MM.1S (cell line): ENCODE results near the gene LAYN.

Source experiments
- DNase-seq: peaks from one replicate; pipeline ENCODE4 v3.0.0-alpha.2; 2015
- H2AFZ ChIP-seq: fragments of 300-600 bp; sonication (generic); 2 replicates; pipeline ENCODE4 v1.6.0; 2016; ENCODE audit warnings: antibody characterized with exemption, low read length
- H3F3A ChIP-seq: fragments of 300-600 bp; sonication (generic); 2 replicates; pipeline ENCODE4 v1.6.1; 2016; ENCODE audit warnings: mild to moderate bottlenecking, antibody characterized with exemption, low read length, moderate library complexity, mixed read lengths; ENCODE audit not compliant: insufficient read depth
- H3K27ac ChIP-seq: fragments of 300-600 bp; sonication (generic); 2 replicates; pipeline ENCODE4 v1.5.1; 2016; ENCODE audit warnings: mild to moderate bottlenecking, low read length
- H3K27me3 ChIP-seq: fragments of 300-600 bp; sonication (generic); replicated peaks from 2 replicates; pipeline ENCODE4 v1.6.0; 2016; ENCODE audit warnings: low read length; ENCODE audit not compliant: insufficient read depth
- H3K36me3 ChIP-seq: fragments of 300-600 bp; sonication (generic); replicated peaks from 2 replicates; pipeline ENCODE4 v1.6.1; 2016; ENCODE audit warnings: mild to moderate bottlenecking, low read length, mixed read lengths; ENCODE audit not compliant: insufficient read depth
- H3K4me1 ChIP-seq: fragments of 300-600 bp; sonication (generic); 2 replicates; pipeline ENCODE4 v1.6.1; 2016; ENCODE audit warnings: low read length, mixed read lengths
- H3K4me2 ChIP-seq: fragments of 300-600 bp; sonication (generic); 2 replicates; pipeline ENCODE4 v1.6.0; 2016; ENCODE audit warnings: low read depth, low read length
- H3K4me3 ChIP-seq: fragments of 300-600 bp; sonication (generic); 2 replicates; pipeline ENCODE4 v1.5.1; 2016; ENCODE audit warnings: low read length, mixed read lengths
- H3K79me2 ChIP-seq: fragments of 300-600 bp; sonication (generic); 2 replicates; pipeline ENCODE4 v1.6.1; 2016; ENCODE audit warnings: mixed run types, low read length, mixed read lengths
- H3K9ac ChIP-seq: fragments of 300-600 bp; sonication (generic); 2 replicates; pipeline ENCODE4 v1.6.1; 2016; ENCODE audit warnings: low read length, mixed read lengths
- H3K9me2 ChIP-seq: fragments of 300-600 bp; sonication (generic); replicated peaks from 2 replicates; pipeline ENCODE4 v1.6.1; 2016; ENCODE audit warnings: mild to moderate bottlenecking, low read length, mixed read lengths; ENCODE audit not compliant: insufficient read depth
- H3K9me3 ChIP-seq: fragments of 300-600 bp; sonication (generic); replicated peaks from 2 replicates; pipeline ENCODE4 v1.6.1; 2016; ENCODE audit warnings: mild to moderate bottlenecking, low read length, mixed read lengths; ENCODE audit not compliant: insufficient read depth
- H4K20me1 ChIP-seq: fragments of 300-600 bp; sonication (generic); 2 replicates; pipeline ENCODE4 v1.6.1; 2016; ENCODE audit warnings: mild to moderate bottlenecking, low read length, moderate library complexity, mixed read lengths; ENCODE audit not compliant: insufficient read depth
- EZH2 ChIP-seq: fragments of 300-600 bp; sonication (generic); optimal IDR thresholded peaks from 2 replicates; pipeline ENCODE3; 2017; ENCODE audit warnings: low read depth, mild to moderate bottlenecking, antibody characterized with exemption, low read length, mixed read lengths
- EZH2phosphoT487 ChIP-seq: fragments of 300-600 bp; sonication (generic); IDR thresholded peaks from 2 replicates; pipeline ENCODE4 v1.6.1; 2018; ENCODE audit warnings: antibody characterized with exemption, low read length
- TF ChIP-seq, protein P1 (sequence below): fragments of 300-600 bp; sonication (generic); IDR thresholded peaks from 2 replicates; pipeline ENCODE4 v1.5.1; 2016; ENCODE audit warnings: antibody characterized with exemption, low read length, mixed read lengths

The LAYN gene

DNA sequence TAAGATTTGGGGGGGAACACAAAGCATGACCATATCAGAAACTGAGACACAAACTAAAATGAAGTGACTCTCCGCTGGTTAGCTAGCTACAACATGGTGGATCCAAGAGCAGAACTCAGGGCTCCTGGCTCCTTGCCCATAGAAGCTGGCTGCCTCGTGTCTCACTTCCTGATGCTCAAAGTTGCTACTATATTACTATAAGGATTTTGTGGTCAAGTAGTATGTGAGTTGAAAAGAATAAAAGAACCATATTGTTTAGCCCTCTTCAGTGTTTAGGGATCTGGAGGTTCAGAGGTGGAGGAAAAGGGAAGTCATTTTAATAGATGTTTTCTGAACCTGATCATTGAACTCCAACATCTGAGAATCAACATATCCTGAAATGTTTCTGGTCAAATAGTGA is 44.9 kb downstream of the LAYN start:
- no peak overlapping the region for H3K4me2 ChIP-seq
- H3K4me1 ChIP-seq, result 0 out of 2 replicates have a peak, but pooled peaks cover 4% of the 10 kb centered on the region
- H3K27ac ChIP-seq, result no peak overlapping the region
- no peaks in the 10 kb centered on the region for H3K27me3 ChIP-seq
- H3K9me2 ChIP-seq, result no peaks in the 10 kb centered on the region
- no peaks in the 10 kb centered on the region for H3K79me2 ChIP-seq
- no peak for DNase-seq
- no peaks in the 10 kb centered on the region for H3K36me3 ChIP-seq
- H3F3A ChIP-seq, result no peaks in the 10 kb centered on the region
- no peaks in the 10 kb centered on the region for H4K20me1 ChIP-seq
- no peaks in the 10 kb centered on the region for H3K9me3 ChIP-seq
- no peak overlapping the region for H3K9ac ChIP-seq
- no peak overlapping the region for H2AFZ ChIP-seq
- H3K4me3 ChIP-seq, result no peak overlapping the region
- TF ChIP-seq EZH2 (no peak), EZH2phosphoT487 (no peak)
- TF ChIP-seq, protein P1, sequence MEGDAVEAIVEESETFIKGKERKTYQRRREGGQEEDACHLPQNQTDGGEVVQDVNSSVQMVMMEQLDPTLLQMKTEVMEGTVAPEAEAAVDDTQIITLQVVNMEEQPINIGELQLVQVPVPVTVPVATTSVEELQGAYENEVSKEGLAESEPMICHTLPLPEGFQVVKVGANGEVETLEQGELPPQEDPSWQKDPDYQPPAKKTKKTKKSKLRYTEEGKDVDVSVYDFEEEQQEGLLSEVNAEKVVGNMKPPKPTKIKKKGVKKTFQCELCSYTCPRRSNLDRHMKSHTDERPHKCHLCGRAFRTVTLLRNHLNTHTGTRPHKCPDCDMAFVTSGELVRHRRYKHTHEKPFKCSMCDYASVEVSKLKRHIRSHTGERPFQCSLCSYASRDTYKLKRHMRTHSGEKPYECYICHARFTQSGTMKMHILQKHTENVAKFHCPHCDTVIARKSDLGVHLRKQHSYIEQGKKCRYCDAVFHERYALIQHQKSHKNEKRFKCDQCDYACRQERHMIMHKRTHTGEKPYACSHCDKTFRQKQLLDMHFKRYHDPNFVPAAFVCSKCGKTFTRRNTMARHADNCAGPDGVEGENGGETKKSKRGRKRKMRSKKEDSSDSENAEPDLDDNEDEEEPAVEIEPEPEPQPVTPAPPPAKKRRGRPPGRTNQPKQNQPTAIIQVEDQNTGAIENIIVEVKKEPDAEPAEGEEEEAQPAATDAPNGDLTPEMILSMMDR, result no peak

DNA sequence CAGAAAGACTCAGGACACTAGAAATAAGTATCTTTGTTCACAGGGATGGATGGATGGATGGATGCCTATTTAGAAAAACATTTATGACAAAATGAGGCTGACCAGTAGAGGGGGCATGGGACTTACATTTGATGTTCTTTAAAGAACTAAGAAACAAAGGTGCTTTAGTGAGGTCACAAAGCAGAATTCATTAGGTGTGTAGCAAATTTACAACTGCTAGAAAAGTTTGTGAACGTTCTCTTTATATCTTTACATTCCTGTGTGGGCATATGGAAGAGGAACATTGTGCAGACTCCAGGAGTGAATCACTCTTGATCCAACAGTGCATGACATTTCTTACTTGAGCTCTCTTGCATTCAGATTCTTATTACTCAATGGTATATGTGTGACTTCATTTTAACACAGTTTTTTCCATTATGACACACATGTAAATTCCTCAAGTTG is 45.9 kb downstream of the LAYN start:
- peak; percentile 64 for DNase-seq
- H3K4me3 ChIP-seq, result no peak overlapping the region
- H3K27me3 ChIP-seq, result no peaks in the 10 kb centered on the region
- no peak overlapping the region for H3K9ac ChIP-seq
- H3K36me3 ChIP-seq, result no peaks in the 10 kb centered on the region
- H4K20me1 ChIP-seq, result no peaks in the 10 kb centered on the region
- H3K4me1 ChIP-seq, result 0 out of 2 replicates have a peak, but pooled peaks cover 4% of the 10 kb centered on the region
- H3K9me2 ChIP-seq, result no peaks in the 10 kb centered on the region
- no peaks in the 10 kb centered on the region for H3F3A ChIP-seq
- no peak overlapping the region for H3K27ac ChIP-seq
- no peak overlapping the region for H2AFZ ChIP-seq
- H3K4me2 ChIP-seq, result no peak overlapping the region
- H3K79me2 ChIP-seq, result no peaks in the 10 kb centered on the region
- H3K9me3 ChIP-seq, result no peaks in the 10 kb centered on the region
- TF ChIP-seq, protein P1, result peak; percentile 61
- TF ChIP-seq EZH2phosphoT487 (no peak), EZH2 (no peak)

DNA sequence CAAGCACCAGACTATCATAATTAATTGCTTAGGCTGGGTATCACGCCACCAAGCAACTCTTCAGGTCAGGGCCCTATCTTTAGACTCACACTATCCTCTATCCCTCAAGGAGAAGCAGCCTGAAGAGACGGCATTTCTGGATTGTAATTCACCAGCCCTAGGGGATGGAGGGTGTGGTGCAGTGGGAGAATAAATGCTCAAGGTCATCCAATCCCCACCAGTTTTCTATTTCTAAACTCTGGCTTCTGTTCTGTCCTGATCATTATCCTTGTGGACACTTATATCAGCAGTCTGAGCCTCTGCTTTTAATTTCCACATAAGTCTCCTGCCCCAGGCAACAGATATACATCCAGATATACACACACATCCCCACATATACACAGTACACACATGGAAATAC is 48.6 kb downstream of the LAYN start:
- H3K79me2 ChIP-seq, result no peaks in the 10 kb centered on the region
- H3K27me3 ChIP-seq, result no peaks in the 10 kb centered on the region
- no peaks in the 10 kb centered on the region for H3K4me1 ChIP-seq
- TF ChIP-seq EZH2 (no peak), EZH2phosphoT487 (no peak)
- TF ChIP-seq, protein P1, result no peak
- no peaks in the 10 kb centered on the region for H4K20me1 ChIP-seq
- DNase-seq, result no peak
- no peaks in the 10 kb centered on the region for H3K36me3 ChIP-seq
- no peak overlapping the region for H2AFZ ChIP-seq
- no peak overlapping the region for H3K9ac ChIP-seq
- no peak overlapping the region for H3K4me3 ChIP-seq
- H3K9me3 ChIP-seq, result no peaks in the 10 kb centered on the region
- no peak overlapping the region for H3K27ac ChIP-seq
- H3F3A ChIP-seq, result no peaks in the 10 kb centered on the region
- no peak overlapping the region for H3K4me2 ChIP-seq
- no peaks in the 10 kb centered on the region for H3K9me2 ChIP-seq
